ENCODE results near the gene ASTN2. TPM values are rescaled to one million over a fixed set of nuclear protein-coding genes. Genes with fewer than 3 reads are reported as not detected.

ASTN2 gene
- total RNA-seq, 1 donor from 2014 or later, result 2.3 TPM

DNA sequence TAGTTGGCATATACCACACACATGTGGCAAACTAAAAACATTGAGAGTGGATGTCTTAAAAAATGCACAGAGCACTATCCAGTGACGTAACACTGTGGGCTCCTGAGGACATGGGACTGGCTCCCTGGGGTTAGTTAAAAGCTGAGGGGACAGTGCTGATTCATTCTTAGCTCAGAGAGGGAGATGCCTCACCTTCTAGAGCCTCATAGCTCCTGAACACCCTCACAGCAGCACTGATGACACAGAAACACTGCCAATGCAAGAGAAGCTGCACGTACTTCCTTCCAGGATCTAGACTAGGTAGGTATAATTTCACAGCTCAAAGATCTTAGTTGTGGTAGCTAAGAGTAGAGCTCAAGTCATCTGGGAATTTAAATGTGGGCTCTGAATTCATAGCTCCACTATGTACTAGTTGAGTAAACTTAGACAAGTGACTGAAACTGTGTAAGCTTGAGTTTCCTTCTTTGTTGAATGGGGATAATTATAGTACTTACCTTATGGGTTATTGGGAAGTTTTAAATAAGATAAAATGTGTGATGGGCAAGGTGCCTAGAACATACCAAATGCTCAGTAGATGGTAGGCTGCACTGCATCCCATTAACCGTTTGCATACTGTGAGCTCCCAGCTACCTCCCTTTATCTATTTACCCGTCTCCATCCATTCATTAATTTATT lies 279.9 kb downstream of the ASTN2 start:
- TF ChIP-seq, protein P1, sequence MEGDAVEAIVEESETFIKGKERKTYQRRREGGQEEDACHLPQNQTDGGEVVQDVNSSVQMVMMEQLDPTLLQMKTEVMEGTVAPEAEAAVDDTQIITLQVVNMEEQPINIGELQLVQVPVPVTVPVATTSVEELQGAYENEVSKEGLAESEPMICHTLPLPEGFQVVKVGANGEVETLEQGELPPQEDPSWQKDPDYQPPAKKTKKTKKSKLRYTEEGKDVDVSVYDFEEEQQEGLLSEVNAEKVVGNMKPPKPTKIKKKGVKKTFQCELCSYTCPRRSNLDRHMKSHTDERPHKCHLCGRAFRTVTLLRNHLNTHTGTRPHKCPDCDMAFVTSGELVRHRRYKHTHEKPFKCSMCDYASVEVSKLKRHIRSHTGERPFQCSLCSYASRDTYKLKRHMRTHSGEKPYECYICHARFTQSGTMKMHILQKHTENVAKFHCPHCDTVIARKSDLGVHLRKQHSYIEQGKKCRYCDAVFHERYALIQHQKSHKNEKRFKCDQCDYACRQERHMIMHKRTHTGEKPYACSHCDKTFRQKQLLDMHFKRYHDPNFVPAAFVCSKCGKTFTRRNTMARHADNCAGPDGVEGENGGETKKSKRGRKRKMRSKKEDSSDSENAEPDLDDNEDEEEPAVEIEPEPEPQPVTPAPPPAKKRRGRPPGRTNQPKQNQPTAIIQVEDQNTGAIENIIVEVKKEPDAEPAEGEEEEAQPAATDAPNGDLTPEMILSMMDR (IDR thresholded peaks at IDR 0.05), result no peak
- no peaks in the 10 kb centered on the region for H3K4me1 ChIP-seq
- intact Hi-C loops (cut with DNase I), result no loop called here
- H3K4me3 ChIP-seq, result no peak overlapping the region
- H3K27ac ChIP-seq, result no peak overlapping the region
- no peak for DNase-seq (ENCODE audit: low spot score in 2 of 2)
- no peaks in the 10 kb centered on the region for H3K36me3 ChIP-seq
- no peaks in the 10 kb centered on the region for H3K9me3 ChIP-seq
- no peaks in the 10 kb centered on the region for H3K27me3 ChIP-seq

DNA sequence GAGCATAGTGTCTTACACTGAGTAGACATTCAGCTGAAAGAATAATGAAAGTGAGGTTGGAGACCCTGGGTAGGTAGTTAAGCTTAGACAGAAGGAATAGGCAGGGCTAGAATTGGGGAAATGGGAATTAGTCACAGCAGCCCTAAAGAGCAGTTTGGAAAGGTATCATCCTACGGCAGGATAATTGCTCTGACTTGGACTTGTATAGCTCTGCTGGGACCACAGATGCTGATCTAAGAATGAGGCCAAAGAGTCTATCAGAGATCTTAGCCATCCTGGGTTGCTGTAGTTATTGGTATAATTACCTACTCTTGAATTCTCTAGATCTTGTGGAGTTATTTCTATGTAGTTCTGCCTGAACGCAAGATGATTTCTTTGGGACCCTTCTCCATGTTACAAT lies 288.0 kb downstream of the ASTN2 start:
- no peaks in the 10 kb centered on the region for H3K27me3 ChIP-seq
- no peaks in the 10 kb centered on the region for H3K4me1 ChIP-seq
- H3K36me3 ChIP-seq, result no peaks in the 10 kb centered on the region
- no peak for DNase-seq (ENCODE audit: low spot score in 2 of 2)
- H3K27ac ChIP-seq, result no peak overlapping the region
- no peaks in the 10 kb centered on the region for H3K9me3 ChIP-seq
- intact Hi-C loops (cut with DNase I), result no loop called here
- H3K4me3 ChIP-seq, result no peak overlapping the region
- TF ChIP-seq, protein P1 (IDR thresholded peaks at IDR 0.05), result no peak

DNA sequence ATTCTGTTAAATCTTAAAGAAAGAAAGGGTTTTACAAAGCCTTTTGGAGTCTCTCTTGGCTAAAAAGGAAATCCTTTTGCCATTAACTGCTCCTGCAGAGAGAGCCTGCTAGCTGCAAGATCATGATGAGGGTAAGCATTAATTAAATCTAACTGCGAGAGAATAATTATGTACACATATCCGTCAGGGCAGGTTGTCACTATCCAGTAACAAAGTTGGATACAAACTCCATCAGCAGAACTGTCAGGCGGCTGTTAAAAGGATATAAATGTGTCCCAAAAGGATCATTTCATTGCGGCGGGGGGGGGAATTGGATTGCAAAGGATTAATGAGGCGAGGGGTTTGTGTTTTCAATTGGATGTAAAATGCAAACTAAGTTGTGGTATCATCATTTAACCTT lies 289.3 kb downstream of the ASTN2 start:
- intact Hi-C loops (cut with DNase I), result no loop called here
- no peaks in the 10 kb centered on the region for H3K9me3 ChIP-seq
- H3K27ac ChIP-seq, result no peak overlapping the region
- DNase-seq (ENCODE audit: low spot score in 2 of 2), result no peak
- TF ChIP-seq, protein P1 (IDR thresholded peaks at IDR 0.05), result no peak
- H3K36me3 ChIP-seq, result no peaks in the 10 kb centered on the region
- no peaks in the 10 kb centered on the region for H3K4me1 ChIP-seq
- H3K4me3 ChIP-seq, result no peak overlapping the region
- no peaks in the 10 kb centered on the region for H3K27me3 ChIP-seq

DNA sequence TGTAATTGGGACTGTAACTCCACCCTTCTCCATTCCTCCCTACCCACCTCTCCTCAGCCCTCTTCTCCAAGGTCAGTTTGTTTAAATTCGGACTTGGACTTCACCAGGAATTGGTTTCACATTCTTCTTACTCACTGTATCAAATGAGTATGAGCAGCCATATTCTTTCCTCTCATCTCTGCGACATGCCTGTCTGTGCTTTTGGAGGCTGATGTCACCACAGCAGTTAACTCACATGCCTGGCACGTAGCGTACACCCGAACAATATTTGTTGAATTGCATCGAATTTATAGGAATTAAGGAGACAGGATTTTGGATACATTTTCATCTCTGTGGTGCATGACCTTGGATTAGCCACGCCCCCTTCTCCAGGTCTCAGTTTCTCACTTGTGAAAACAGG lies 291.1 kb downstream of the ASTN2 start:
- TF ChIP-seq, protein P1 (IDR thresholded peaks at IDR 0.05), result no peak
- intact Hi-C loops (cut with DNase I), result no loop called here
- no peak overlapping the region for H3K4me3 ChIP-seq
- H3K27ac ChIP-seq, result no peak overlapping the region
- DNase-seq (ENCODE audit: low spot score in 2 of 2), result no peak
- no peaks in the 10 kb centered on the region for H3K27me3 ChIP-seq
- H3K9me3 ChIP-seq, result no peaks in the 10 kb centered on the region
- no peaks in the 10 kb centered on the region for H3K36me3 ChIP-seq
- no peaks in the 10 kb centered on the region for H3K4me1 ChIP-seq

DNA sequence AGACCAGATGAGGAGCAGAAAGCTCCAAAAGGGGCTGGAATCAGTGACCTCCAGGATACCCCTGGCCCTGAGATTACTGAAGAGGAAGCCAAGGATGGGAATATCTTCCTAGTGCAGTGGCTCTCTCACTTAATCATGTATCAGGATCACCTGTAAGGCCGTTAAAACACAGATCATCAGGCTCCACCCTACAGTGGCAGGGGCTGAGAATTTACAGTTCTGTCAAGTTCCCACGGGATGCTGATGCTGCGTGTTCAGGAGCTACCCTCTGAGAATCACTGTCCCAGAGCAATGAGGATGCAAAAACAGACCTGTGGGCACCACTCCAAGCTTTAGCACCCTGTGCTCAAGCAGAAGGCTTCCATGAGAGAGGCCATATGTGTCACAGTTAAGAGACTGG lies 291.9 kb downstream of the ASTN2 start:
- TF ChIP-seq, protein P1 (IDR thresholded peaks at IDR 0.05), result no peak

DNA sequence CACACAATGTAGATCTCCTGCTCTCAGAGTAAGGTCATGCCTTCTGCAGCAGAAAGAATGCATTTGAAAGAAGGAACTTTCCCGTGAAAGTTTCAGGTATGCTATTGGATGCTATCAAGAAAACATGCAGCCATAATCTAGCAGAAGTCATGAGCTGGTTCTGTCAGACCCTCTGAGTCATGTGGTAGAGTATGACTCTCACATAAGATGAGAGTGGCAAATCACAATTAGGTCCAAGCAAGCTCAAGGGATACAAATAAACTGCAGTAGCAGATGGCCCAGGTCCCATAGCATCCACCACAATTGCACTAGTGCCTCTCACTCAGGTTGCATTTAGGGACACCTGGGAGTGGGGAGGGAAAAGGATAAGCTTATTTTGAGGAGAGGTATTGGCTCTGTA lies 292.8 kb downstream of the ASTN2 start:
- Histone ChIP-seq H3K4me3 (no peak overlapping the region), H3K27ac (no peak overlapping the region), H3K4me1 (no peaks in the 10 kb centered on the region), H3K36me3 (no peaks in the 10 kb centered on the region), H3K9me3 (no peaks in the 10 kb centered on the region), H3K27me3 (no peaks in the 10 kb centered on the region)
- TF ChIP-seq, protein P1 (IDR thresholded peaks at IDR 0.05), result no peak
- intact Hi-C loops (cut with DNase I), result no loop called here
- no peak for DNase-seq (ENCODE audit: low spot score in 2 of 2)

More for the DNA sequence above, 291.9 kb downstream of the ASTN2 start:
- Histone ChIP-seq H3K4me1 (no peaks in the 10 kb centered on the region), H3K36me3 (no peaks in the 10 kb centered on the region), H3K9me3 (no peaks in the 10 kb centered on the region), H3K4me3 (no peak overlapping the region), H3K27ac (no peak overlapping the region), H3K27me3 (no peaks in the 10 kb centered on the region)
- no peak for DNase-seq (ENCODE audit: low spot score in 2 of 2)
- intact Hi-C loops (cut with DNase I), result no loop called here

Data from ascending aorta (tissue), 2 donors.